CD14-positive monocyte (primary cell): ENCODE results near the gene IGSF8. TPM values are rescaled to one million over a fixed set of nuclear protein-coding genes. Genes with fewer than 3 reads are reported as not detected.

Experiments used
- DNase-seq, 3 donors: peaks; one replicate each; pipeline ENCODE4 v3.0.0-alpha.2; 2011 to 2022
- H2AFZ ChIP-seq: 2 replicates; pipeline ENCODE4 v1.6.0; 2012; ENCODE audit warnings: mild to moderate bottlenecking, low read depth, low read length, inconsistent platforms; ENCODE audit not compliant: insufficient read depth, poor library complexity, severe bottlenecking
- H3K27ac ChIP-seq, 2 donors: 1 replicate in 1 of 2; 2 replicates in 1 of 2; pipeline ENCODE4 v1.5.1; 2012 to 2013; ENCODE audit warnings: low read length in 2 of 2, control low read depth in 1 of 2, inconsistent platforms in 1 of 2, low read depth in 1 of 2, mild to moderate bottlenecking in 1 of 2
- H3K27me3 ChIP-seq, 2 donors: one replicate each; pipeline versions ENCODE4 v1.6.0 to v1.6.1; 2011 to 2013; ENCODE audit warnings: low read length in 2 of 2; ENCODE audit not compliant: control insufficient read depth in 2 of 2, insufficient read depth in 2 of 2
- H3K36me3 ChIP-seq, 2 donors: replicated peaks in 1 of 2; 1 replicate in 1 of 2; 2 replicates in 1 of 2; pipeline versions ENCODE4 v1.5.1 to v1.6.1; 2012 to 2013; ENCODE audit warnings: low read length in 2 of 2, control low read depth in 1 of 2, inconsistent platforms in 1 of 2, mild to moderate bottlenecking in 1 of 2; ENCODE audit not compliant: insufficient read depth in 2 of 2, control insufficient read depth in 1 of 2
- H3K4me1 ChIP-seq, 2 donors: 1 replicate in 1 of 2; 2 replicates in 1 of 2; pipeline versions ENCODE4 v1.5.1 to v1.6.1; 2012 to 2013; ENCODE audit warnings: low read length in 2 of 2, control low read depth in 1 of 2, inconsistent platforms in 1 of 2, mild to moderate bottlenecking in 1 of 2, moderate library complexity in 1 of 2; ENCODE audit not compliant: insufficient read depth in 2 of 2, control insufficient read depth in 1 of 2
- H3K4me2 ChIP-seq: replicated peaks from 2 replicates; pipeline ENCODE3; 2012; ENCODE audit warnings: low read length, moderate library complexity, mild to moderate bottlenecking; ENCODE audit not compliant: poor library complexity, severe bottlenecking; ENCODE audit errors: extremely low read depth
- H3K4me3 ChIP-seq, 3 experiments: fragments of 200-600 bp in 1 of 3; sonication (generic) in 1 of 3; replicated peaks in 1 of 3; 1 replicate in 2 of 3; 2 replicates in 1 of 3; pipeline ENCODE4 v1.5.1; 2011 to 2013; ENCODE audit warnings: low read length in 3 of 3, mild to moderate bottlenecking in 3 of 3, control low read depth in 2 of 3, low read depth in 2 of 3, inconsistent platforms in 1 of 3, moderate library complexity in 1 of 3
- H3K79me2 ChIP-seq: 2 replicates; pipeline ENCODE4 v1.6.0; 2012; ENCODE audit warnings: mild to moderate bottlenecking, control low read depth, inconsistent platforms, low read length, moderate library complexity; ENCODE audit not compliant: insufficient read depth
- H3K9ac ChIP-seq: 2 replicates; pipeline ENCODE4 v1.6.0; 2017; ENCODE audit warnings: low read length, mild to moderate bottlenecking; ENCODE audit not compliant: insufficient read depth, poor library complexity, severe bottlenecking
- H3K9me3 ChIP-seq, 2 donors: replicated peaks in 1 of 2; 1 replicate in 1 of 2; 2 replicates in 1 of 2; pipeline versions ENCODE4 v1.5.1 to v1.6.1; 2012 to 2013; ENCODE audit warnings: low read length in 2 of 2, control low read depth in 1 of 2; ENCODE audit not compliant: control insufficient read depth in 1 of 2, insufficient read depth in 1 of 2
- H4K20me1 ChIP-seq: 2 replicates; pipeline ENCODE4 v1.6.0; 2012; ENCODE audit warnings: mild to moderate bottlenecking, low read length, control low read depth, moderate library complexity; ENCODE audit not compliant: insufficient read depth
- H3K27ac Mint-ChIP-seq, 7 donors: one replicate each; pipeline ENCODE4 v1.8.0; 2020; ENCODE audit warnings: mild to moderate bottlenecking in 7 of 7, mixed read lengths in 7 of 7, moderate library complexity in 6 of 7, inconsistent platforms in 2 of 7
- H3K27me3 Mint-ChIP-seq, 3 donors: one replicate each; pipeline ENCODE4 v1.8.0; 2021 to 2022; ENCODE audit warnings: low read depth in 3 of 3, mild to moderate bottlenecking in 3 of 3, mixed read lengths in 3 of 3, moderate library complexity in 3 of 3, inconsistent platforms in 1 of 3
- H3K36me3 Mint-ChIP-seq, 2 donors: one replicate each; pipeline ENCODE4 v1.8.0; 2020; ENCODE audit warnings: mixed read lengths in 2 of 2, inconsistent platforms in 1 of 2, mild to moderate bottlenecking in 1 of 2
- H3K4me1 Mint-ChIP-seq: one replicate; pipeline ENCODE4 v1.8.0; 2020; ENCODE audit warnings: mild to moderate bottlenecking, mixed read lengths
- H3K4me3 Mint-ChIP-seq, 2 donors: one replicate each; pipeline ENCODE4 v1.8.0; 2020; ENCODE audit warnings: mild to moderate bottlenecking in 2 of 2, mixed read lengths in 2 of 2, moderate library complexity in 1 of 2
- H3K9me3 Mint-ChIP-seq, 7 donors: one replicate each; pipeline ENCODE4 v1.8.0; 2020 to 2022; ENCODE audit warnings: mixed read lengths in 7 of 7, mild to moderate bottlenecking in 6 of 7, moderate library complexity in 6 of 7, inconsistent platforms in 2 of 7
- CTCF ChIP-seq: fragments of 200-600 bp; IDR thresholded peaks from one replicate; pipeline ENCODE4 v1.8.0; 2022; ENCODE audit warnings: antibody characterized with exemption, mild to moderate bottlenecking
- WGBS: methylation state at CpG from one replicate; pipeline ENCODE4 v1.1.5; 2013; ENCODE audit warnings: missing lambda C conversion rate; ENCODE audit not compliant: insufficient coverage; 5-methylcytosine and 5-hydroxymethylcytosine counted together
- intact Hi-C, 2 donors: fragments of 100-400 bp; cut with micrococcal nuclease; formaldehyde crosslinking; loops; one replicate each; pipeline versions ENCODE4 v1.15.0 to v1.15.1; 2023
- polyA plus RNA-seq, 3 donors: library from polyadenylated mRNA; depleted of rRNA in 1 of 3; unstranded in 2 of 3; stranded (reverse) in 1 of 3; fragments of 300-500 nt in 2 of 3; fragments of >200 nt in 1 of 3; fragmentation: Illumina TruSeq in 2 of 3; gene quantifications; 1 replicate in 2 of 3; 2 replicates in 1 of 3; pipeline ENCODE4 v1.2.3, GENCODE V29; 2012 to 2021

The IGSF8 gene
- polyA plus RNA-seq, 3 donors = 9.6 to 23.9 (median 10.8) TPM

DNA sequence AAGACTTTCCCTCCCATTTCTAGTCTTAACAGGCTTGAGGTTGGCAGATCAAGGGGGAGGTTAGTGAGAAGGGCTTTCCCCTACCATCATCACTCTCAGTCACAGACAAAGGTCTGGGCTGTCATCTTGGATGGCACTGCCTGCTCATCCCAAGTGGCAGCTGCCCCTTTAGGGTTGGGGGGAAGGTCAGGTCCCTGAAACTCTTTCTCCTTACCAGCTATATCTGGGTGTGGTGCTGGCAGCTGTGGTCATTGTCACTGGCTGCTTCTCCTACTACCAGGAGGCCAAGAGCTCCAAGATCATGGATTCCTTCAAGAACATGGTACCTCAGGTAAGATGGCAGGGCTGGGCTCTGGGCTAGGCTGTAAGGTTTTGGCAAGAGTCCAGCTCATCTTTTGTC is 25.3 kb upstream of the IGSF8 start:
- Histone ChIP-seq H4K20me1 (no peaks in the 10 kb centered on the region), H3K9ac (no peak overlapping the region), H3K36me3 (no peaks in the 10 kb centered on the region), H3K4me2 (no peak overlapping the region), H3K4me3 (no peak overlapping the region), H3K4me1 (peaks cover 5 to 7% of the 10 kb centered on the region in 2 donors), H3K9me3 (no peaks in the 10 kb centered on the region), H3K27ac (no peak overlapping the region), H3K27me3 (no peaks in the 10 kb centered on the region), H3K79me2 (no peaks in the 10 kb centered on the region), H2AFZ (no peak overlapping the region)
- no peak overlapping the region for H3K4me3 Mint-ChIP-seq
- no peak overlapping the region for H3K27ac Mint-ChIP-seq
- no peak for TF ChIP-seq CTCF
- intact Hi-C loops = no loop called here
- DNase-seq = no peak
- peaks cover 0 to 7% (median 3%) of the 10 kb centered on the region in 3 donors for H3K27me3 Mint-ChIP-seq
- peaks cover 0 to 2% (median 0%) of the 10 kb centered on the region in 7 donors for H3K9me3 Mint-ChIP-seq
- H3K4me1 Mint-ChIP-seq = peaks cover 1% of the 10 kb centered on the region
- H3K36me3 Mint-ChIP-seq = no peaks in the 10 kb centered on the region

- H3K36me3 ChIP-seq = no peaks in the 10 kb centered on the region
- intact Hi-C loops = no loop called here
- H3K36me3 Mint-ChIP-seq = no peaks in the 10 kb centered on the region
- H3K9me3 Mint-ChIP-seq = peaks cover 0 to 2% (median 0%) of the 10 kb centered on the region in 7 donors
- no peak overlapping the region for H3K4me2 ChIP-seq
- H3K9me3 ChIP-seq = no peaks in the 10 kb centered on the region
- H3K27me3 Mint-ChIP-seq = peaks cover 0 to 7% (median 3%) of the 10 kb centered on the region in 3 donors
- H3K4me1 Mint-ChIP-seq = peaks cover 1% of the 10 kb centered on the region
- no peaks in the 10 kb centered on the region for H4K20me1 ChIP-seq
- 98% methylated on average over 8 of the region's 16 CpGs for WGBS
- no peak overlapping the region for H3K27ac ChIP-seq
- H3K9ac ChIP-seq = no peak overlapping the region
- H3K27me3 ChIP-seq = no peaks in the 10 kb centered on the region
- DNase-seq = no peak
- peaks cover 5 to 7% of the 10 kb centered on the region in 2 donors for H3K4me1 ChIP-seq
- H2AFZ ChIP-seq = no peak overlapping the region
- H3K27ac Mint-ChIP-seq = no peak overlapping the region
- H3K4me3 ChIP-seq = no peak overlapping the region
- H3K4me3 Mint-ChIP-seq = no peak overlapping the region
- no peaks in the 10 kb centered on the region for H3K79me2 ChIP-seq
- TF ChIP-seq CTCF = no peak
Measured at GRCh38 chr1:160122978-160123495, 24.6 kb upstream of the IGSF8 start.
